ENCODE results near the gene RPA3.

The RPA3 gene

GRCh38 chr7:7719236-7719635, 829 bp upstream of the RPA3 start (continued):
- TF ChIP-seq IKZF3 (tag by site-specific recombination; IDR thresholded peaks at IDR 0.05), result no peak
- TF ChIP-seq ZNF266 (tag by site-specific recombination; IDR thresholded peaks at IDR 0.05; ENCODE audit: low read depth), result no peak
- TF ChIP-seq ZNF521 (tag by site-specific recombination; IDR thresholded peaks at IDR 0.05), result no peak

- TF ChIP-seq ZNF16 (tag by site-specific recombination; IDR thresholded peaks at IDR 0.05; ENCODE audit: low read depth) (no peak), ZNF292 (tag by site-specific recombination; IDR thresholded peaks at IDR 0.05; ENCODE audit: borderline replicate concordance, low read depth) (no peak), ZFP37 (tag by site-specific recombination; IDR thresholded peaks at IDR 0.05) (no peak), ZNF600 (tag by site-specific recombination; IDR thresholded peaks at IDR 0.05) (no peak), ZNF488 (tag by site-specific recombination; IDR thresholded peaks at IDR 0.05) (no peak), KLF10 (tag by site-specific recombination; IDR thresholded peaks at IDR 0.05) (no peak)
- peaks cover 11% of the 10 kb centered on the region for H3K4me1 ChIP-seq (ENCODE audit: control insufficient read depth, insufficient read depth, low read length)
- H3K27ac ChIP-seq (ENCODE audit: extremely low read depth, low read depth, low read length), result no peak overlapping the region
- H3K4me3 ChIP-seq (ENCODE audit: low read depth, low read length), result no peak overlapping the region
- ChIA-PET CTCF (interaction anchor here (0.7 to 1.5 kb wide), 4 partner anchors 25 to 1277 kb away, joined by 3 to 5 read pairs (median 4); no protein-coding TSS in a partner anchor), POLR2A (no interaction called here)
- H3K9me3 ChIP-seq (ENCODE audit: control insufficient read depth, insufficient read depth, low read depth, low read length), result no peaks in the 10 kb centered on the region
- no peaks in the 10 kb centered on the region for H3K36me3 ChIP-seq (ENCODE audit: control insufficient read depth in 2 of 2, insufficient read depth in 1 of 2, low read length in 2 of 2)
Observed at GRCh38 chr7:7713730-7714129, 4.7 kb downstream of the RPA3 start.

GRCh38 chr7:7710469-7710868, 7.9 kb downstream of the RPA3 start:
- TF ChIP-seq GLIS1 (tag by site-specific recombination; IDR thresholded peaks at IDR 0.05) (no peak), ZNF146 (tag by site-specific recombination; IDR thresholded peaks at IDR 0.05) (no peak), ZNF544 (tag by site-specific recombination; IDR thresholded peaks at IDR 0.05) (no peak), SCRT2 (tag by site-specific recombination; IDR thresholded peaks at IDR 0.05) (peak; percentile 46; the same call in 1 of the 2 replicates)
- CTCF ChIA-PET, result no interaction called here
- POLR2A ChIA-PET, result no interaction called here
- Histone ChIP-seq H3K36me3 (ENCODE audit: control insufficient read depth in 2 of 2, insufficient read depth in 1 of 2, low read length in 2 of 2) (no peaks in the 10 kb centered on the region), H3K9me3 (ENCODE audit: control insufficient read depth, insufficient read depth, low read depth, low read length) (no peaks in the 10 kb centered on the region), H3K4me1 (ENCODE audit: control insufficient read depth, insufficient read depth, low read length) (peaks cover 11% of the 10 kb centered on the region), H3K27ac (ENCODE audit: extremely low read depth, low read depth, low read length) (no peak overlapping the region), H3K4me3 (ENCODE audit: low read depth, low read length) (no peak overlapping the region)

- POLR2A ChIA-PET, result no interaction called here
- H3K27ac ChIP-seq (ENCODE audit: extremely low read depth, low read depth, low read length), result no peak overlapping the region
- no peak for TF ChIP-seq ZBTB8A (tag by site-specific recombination; IDR thresholded peaks at IDR 0.05)
- no peak for TF ChIP-seq YY1 (tag by site-specific recombination; IDR thresholded peaks at IDR 0.05)
- TF ChIP-seq KLF1 (tag by site-specific recombination; IDR thresholded peaks at IDR 0.05), result no peak
- TF ChIP-seq ZNF18 (tag by site-specific recombination; IDR thresholded peaks at IDR 0.05), result no peak
- no peak for TF ChIP-seq EGR2 (tag by site-specific recombination; IDR thresholded peaks at IDR 0.05; ENCODE audit: low read depth)
- TF ChIP-seq ZNF791 (tag by site-specific recombination; IDR thresholded peaks at IDR 0.05), result no peak
- TF ChIP-seq INSM2 (tag by site-specific recombination; IDR thresholded peaks at IDR 0.05), result no peak
- no peak for TF ChIP-seq GLIS2 (tag by site-specific recombination; IDR thresholded peaks at IDR 0.05)
- no peak for TF ChIP-seq ZNF514 (tag by site-specific recombination; IDR thresholded peaks at IDR 0.05)
- no peak for TF ChIP-seq ZNF416 (tag by site-specific recombination; IDR thresholded peaks at IDR 0.05)
Observed at GRCh38 chr7:7709291-7709690, 9.1 kb downstream of the RPA3 start.

More at GRCh38 chr7:7709291-7709690, 9.1 kb downstream of the RPA3 start:
- H3K36me3 ChIP-seq (ENCODE audit: control insufficient read depth in 2 of 2, insufficient read depth in 1 of 2, low read length in 2 of 2), result no peaks in the 10 kb centered on the region
- H3K9me3 ChIP-seq (ENCODE audit: control insufficient read depth, insufficient read depth, low read depth, low read length), result no peaks in the 10 kb centered on the region
- H3K4me1 ChIP-seq (ENCODE audit: control insufficient read depth, insufficient read depth, low read length), result peaks cover 11% of the 10 kb centered on the region
- no peak overlapping the region for H3K4me3 ChIP-seq (ENCODE audit: low read depth, low read length)
- CTCF ChIA-PET, result no interaction called here

Data from HEK293 (cell line).